Skeletal muscle cell (primary cell): ENCODE measurements around the gene OR2G6.
"Not testable (repeated sequence)": the region's sequence is repeated elsewhere in the genome, so short reads cannot be mapped to it uniquely, and the experiment has no call there.

Experiments used
- DNase-seq: peaks from one replicate; pipeline ENCODE4 v3.0.0-alpha.2; 2010; ENCODE audit warnings: low read depth
- H3K4me3 ChIP-seq: 2 replicates; pipeline ENCODE4 v1.5.1; 2011; ENCODE audit warnings: low read depth, mild to moderate bottlenecking, control low read depth, low read length, moderate library complexity

The OR2G6 gene

GRCh38 chr1:248572049-248572448, 64.2 kb downstream of the OR2G6 start:
- H3K4me3 ChIP-seq, DNase-seq: not testable (repeated sequence)

GRCh38 chr1:248573856-248574255, 66.0 kb downstream of the OR2G6 start:
- not testable (repeated sequence) for DNase-seq, H3K4me3 ChIP-seq

GRCh38 chr1:248574657-248575056, 66.8 kb downstream of the OR2G6 start, which contains the start of gene OR2T34:
OR2T34 (minus strand) TSS chr1:248574757; CDS start chr1:248574757, 0 bp downstream.
- H3K4me3 ChIP-seq, DNase-seq: not testable (repeated sequence)

- no peak overlapping the region for H3K4me3 ChIP-seq
- DNase-seq = no peak
These were observed 68.5 kb downstream of the OR2G6 start for GRCh38 chr1:248576260-248576980.
